Activated naive CD4-positive, alpha-beta T cell treated with Interleukin-2 at 50 U/mL for 16 hours (primary cell): ENCODE data around the gene BMI1.
"Not testable (repeated sequence)": the region's sequence is repeated elsewhere in the genome, so short reads cannot be mapped to it uniquely, and the experiment has no call there.

Experiments used
- DNase-seq: peaks from one replicate; pipeline ENCODE4 v3.0.0-alpha.2; 2020

BMI1 gene

DNA sequence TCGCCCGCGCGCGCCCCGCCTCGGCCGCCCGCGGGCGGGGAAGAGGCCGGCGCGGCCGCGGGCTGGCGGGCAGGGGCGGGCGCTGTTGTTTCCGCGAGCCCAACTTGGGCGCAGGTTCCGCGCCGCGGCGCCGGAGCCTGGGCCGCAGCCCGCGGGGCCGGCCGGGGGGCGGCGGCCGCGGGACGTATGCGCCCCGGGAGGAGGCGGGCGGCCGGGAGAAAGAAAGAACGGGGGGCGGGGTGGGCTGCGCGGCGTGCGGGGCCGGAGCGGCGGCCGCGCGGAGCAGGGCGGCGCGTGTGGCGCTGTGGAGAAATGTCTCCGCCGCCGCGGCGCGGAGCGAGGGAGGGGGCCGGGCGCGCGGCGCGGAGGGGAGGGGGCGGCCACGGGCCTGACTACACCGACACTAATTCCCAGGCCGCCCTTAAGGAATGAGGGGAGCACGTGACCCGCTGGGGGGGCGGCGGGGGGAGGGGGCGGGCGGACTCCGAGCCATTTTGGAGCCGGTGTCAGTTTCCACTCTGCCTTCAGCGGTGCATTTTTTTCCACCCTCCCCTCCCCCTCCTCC is at the start of gene BMI1:
TSS of gene BMI1 (plus strand) at position 509 of the 565 bp plus-strand sequence. CDS start 5,351 bp downstream, outside the sequence.
- DNase-seq, result peak; percentile 77

DNA sequence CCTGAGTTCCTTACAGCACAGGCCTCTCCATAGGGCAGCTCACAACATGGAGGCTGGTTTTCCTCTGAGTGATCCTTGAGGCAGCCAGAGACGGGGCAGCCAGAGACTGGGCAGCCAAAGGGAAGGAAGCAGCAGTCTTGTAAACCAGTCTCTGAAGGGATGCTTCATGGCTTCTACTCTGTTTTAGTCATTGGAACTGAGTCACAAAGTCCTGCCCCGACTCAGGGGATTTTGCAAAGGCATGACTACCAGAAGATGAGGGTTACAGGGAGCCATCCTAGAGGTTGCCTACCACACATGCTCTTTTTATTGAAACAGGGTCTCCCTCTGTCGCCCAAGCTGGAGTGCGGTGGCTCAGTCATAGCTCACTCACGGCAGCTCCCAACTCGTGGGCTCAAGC is 49.1 kb upstream of the BMI1 start:
- DNase-seq, result no peak

DNA sequence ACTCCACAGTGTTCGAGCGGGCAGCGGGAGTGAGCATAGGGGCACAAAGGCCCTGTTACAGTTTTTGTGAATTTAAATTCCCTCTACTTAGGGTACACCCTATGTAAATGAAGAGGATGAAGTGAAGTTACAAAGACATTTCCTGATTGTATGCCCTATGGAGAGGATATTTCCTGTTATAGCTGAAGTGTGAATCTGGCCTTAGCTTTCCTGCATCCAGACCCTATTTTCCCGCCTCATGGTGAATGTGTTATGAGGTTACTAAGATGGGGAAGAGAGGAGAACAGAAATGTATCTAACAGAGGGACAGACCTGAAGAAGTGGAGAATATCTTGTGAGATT is 42.5 kb upstream of the BMI1 start:
- DNase-seq, result no peak

DNA sequence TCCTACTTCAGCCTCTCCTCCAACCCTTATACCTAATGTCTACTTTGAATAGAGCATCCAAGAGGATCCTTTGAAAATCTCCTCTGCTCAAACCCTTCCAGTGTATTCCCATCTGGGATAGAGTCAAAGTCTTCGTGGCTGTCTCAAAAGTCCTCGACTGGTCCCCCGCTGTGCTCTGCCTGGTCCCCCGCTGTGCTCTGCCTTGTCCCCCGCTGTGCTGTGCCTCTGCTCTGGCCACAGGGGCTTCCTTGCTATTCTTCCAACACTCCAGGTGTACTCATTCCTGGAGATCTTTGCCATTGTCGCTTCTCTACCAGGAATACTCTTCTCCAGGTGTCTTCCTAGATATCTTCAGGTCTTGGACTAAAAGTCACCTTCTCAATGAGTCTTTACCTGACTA is 40.8 kb upstream of the BMI1 start:
- DNase-seq, result no peak

DNA sequence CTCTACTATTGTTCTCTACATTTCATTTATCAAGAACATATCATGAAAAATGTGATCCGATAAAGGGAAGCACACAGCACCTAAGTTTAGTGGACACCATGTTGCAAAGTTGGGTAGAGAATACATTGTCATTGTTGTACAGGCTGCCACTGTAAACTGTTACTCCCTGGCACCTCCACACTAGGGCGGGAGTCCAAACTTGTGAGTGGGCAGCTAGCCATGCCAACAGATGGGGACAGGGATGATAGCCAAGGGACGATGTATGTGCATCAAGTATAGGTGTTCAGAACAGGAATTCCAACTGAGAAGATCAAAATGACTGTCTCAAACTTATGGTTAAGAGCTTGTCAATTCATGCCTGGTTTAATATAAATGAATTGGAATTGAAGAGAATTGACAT is 35.8 kb upstream of the BMI1 start:
- DNase-seq, result no peak

GRCh38 chr10:22293747-22294404 is 27.0 kb upstream of the BMI1 start:
- no peak for DNase-seq

DNA sequence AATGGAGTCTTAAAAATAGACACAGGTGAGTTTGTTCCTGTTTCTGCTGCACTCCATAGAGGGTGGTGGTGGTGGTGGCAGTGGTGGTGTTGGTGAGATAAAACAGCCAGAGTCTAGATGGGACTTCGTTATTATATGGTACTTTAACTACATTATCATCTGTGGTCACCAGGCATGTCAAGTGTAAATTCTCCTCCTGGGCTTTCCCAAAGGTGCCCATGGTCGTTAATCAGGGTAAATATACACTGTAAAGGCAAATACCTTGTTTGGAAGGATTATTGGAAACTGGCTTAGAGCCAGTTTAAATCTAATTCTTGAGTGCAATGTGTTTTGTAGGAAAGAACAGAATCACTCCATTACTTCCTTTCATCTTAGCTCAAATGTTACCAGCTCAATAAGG is 26.2 kb upstream of the BMI1 start:
- no peak for DNase-seq

DNA sequence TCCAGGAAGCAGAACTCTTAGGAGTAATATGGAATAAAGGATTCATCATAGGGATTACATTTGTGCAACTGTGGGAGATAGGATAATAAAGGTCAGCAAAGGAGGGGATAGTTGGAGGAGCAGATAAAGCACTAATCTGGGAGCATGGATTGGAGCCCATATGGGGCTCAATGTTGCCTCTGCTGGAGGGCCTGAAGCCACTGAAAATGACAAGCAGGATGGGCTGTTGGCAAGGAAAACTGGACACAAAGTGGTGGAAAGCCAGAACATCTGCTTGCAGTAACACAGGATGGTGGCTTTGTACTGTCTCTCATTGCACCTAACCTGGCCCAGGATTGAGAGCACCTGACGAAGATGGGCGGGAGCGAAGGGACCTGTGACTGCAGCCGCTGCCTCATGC is 19.7 kb upstream of the BMI1 start:
- DNase-seq, result no peak

DNA sequence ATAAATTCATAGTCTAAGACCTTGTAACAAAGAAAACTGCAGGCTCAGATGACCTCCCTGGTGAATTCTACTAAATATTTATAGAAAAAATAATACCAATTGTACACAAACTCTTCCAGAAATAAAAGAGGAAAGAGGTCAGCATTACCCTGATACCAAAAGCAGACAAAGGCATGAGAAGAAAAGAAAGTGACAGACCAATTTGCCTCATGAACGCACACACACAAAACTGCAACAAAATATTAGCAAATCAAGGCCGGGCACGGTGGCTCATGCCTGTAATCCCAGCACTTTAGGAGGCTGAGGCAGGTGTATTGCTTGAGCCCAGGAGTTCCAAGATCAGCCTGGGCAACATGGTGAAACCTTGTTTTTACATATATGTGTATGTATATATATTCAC is 17.4 kb upstream of the BMI1 start:
- DNase-seq, result no peak

DNA sequence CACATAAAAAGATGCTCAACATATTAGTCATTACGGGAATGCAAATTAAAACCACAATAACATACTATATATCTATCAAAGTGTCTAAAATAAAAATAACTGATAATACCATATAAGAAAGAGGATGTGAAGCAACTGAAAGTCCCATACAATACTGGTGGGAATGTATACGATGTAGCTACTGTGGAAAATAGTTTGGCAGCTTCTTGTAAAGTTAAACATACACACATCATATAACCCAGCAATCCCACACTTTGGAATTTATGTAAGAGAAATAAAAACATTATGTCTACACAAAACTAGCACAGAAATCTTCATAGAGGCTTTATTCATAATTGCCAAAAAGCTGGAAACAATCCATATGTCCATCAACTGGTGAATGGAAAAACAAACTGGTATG is 15.2 kb upstream of the BMI1 start:
- no peak for DNase-seq

GRCh38 chr10:22308390-22308789 is 12.5 kb upstream of the BMI1 start:
- DNase-seq, result peak; percentile 20

DNA sequence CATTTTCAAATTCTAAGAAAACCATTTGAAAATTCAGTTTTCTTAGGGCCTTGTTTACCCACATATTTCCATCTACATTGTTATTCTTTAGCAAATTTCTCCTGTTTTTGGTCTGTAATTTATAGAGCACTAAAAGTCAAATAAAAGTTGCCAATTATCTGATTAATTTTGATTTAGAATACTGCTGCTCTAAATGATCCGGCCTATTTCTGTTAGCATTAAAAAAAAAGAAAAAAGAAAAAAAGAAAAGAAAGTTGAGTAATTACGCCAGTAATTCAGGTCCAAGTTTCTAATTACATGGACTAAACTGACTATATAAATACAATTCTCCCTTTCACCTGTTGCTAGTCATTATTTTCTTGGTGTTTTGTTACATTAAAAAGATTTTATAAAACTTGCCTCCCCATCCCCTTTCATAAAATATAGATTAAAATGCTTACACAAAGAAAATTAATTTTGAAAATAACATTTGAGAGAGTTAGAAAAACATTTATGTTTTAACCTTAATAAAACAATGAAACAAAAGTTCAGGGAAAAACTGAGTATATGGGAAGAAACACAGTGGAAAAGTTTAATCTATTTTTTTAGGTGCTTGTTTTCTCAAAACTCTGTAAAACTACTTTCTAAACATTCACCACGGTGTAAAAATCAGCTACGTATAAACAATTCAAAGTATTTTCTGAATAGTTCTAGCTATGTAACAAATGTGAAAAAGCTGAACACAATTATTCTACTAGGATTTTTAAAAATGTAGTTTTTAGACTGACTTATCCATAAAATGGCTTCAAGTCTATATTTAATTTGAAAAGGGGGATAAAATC is 11.5 kb upstream of the BMI1 start:
- DNase-seq, result no peak

- DNase-seq, result not testable (repeated sequence)
Observed at GRCh38 chr10:22310012-22310411, 10.9 kb upstream of the BMI1 start.

DNA sequence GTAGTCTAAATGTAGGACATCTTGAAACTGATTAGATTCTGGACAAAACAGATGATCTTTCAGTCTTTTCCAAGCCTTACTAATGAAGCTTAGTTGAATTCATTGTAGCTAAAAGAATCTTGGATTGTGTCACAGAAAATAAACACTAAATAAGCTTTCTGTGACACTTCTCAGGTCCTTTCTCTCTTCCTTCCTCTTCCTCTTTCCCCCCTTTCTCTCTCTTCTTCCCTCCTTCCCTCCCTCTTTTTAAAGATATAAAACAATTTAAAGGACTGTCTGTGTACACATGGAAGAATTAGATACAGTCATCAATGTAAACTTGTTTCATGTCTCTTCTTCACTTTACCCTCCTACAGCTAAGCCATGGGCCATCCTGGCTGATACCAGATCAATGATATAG is 10.0 kb upstream of the BMI1 start:
- no peak for DNase-seq

DNA sequence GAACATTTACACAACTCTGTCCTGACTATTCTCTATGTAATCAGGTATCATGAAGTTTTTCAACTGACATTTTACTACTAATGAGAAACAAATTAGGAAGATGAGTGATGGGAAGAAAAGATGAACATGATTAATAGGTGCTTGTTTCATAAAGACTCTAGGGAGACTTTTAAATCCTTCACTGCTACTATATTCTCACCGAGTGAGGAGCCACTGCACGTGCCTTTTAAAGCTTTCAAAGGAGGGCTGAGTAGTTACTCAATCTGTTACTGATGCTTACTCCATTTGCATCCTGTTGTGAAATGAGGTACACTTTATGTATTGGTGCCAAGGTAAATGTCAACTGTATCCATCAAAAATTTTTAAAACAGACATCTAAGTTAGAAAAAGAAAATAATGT is 6.0 kb upstream of the BMI1 start:
- DNase-seq, result no peak

DNA sequence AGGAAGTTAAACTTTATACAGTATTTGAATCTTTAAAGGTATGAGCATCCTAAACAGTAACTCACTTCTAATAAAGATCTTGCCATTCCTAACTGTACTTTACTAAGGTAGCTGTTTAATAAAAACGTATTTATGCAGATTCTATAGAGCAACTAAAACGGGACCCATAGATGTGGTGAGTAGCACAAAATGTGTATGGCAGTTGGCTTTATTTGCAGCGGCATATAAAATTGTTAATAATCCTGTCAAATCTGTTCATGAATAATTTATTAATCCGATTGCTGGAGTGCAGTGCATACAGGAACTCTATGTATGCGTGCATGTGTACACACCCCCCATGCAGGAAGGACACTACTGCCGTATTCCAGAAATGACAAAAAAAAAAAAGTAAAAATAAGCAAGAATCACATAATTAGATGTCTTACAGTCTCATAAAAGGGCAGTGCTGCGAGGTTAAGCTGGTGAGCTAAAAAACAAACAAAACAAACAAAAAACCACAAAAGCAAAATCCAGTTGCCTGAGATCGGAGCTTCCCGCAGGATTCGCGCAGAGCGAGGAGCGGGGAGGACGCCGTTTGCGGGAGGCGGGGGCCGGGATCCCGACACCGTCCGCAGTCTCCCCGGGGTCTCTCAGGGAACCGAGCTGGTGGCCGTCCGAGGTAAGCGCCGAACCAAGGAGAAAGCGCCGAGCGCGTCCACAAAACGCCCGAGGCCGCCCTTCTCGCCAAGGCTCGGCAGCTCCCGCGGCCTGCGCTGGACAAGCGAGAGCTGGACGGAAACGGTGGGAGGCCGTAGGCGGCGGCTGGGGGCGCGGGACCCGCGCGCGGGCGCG is 5.2 kb upstream of the BMI1 start:
- no peak for DNase-seq

- peak; percentile 82 for DNase-seq
Observed at GRCh38 chr10:22316286-22317075, 4.4 kb upstream of the BMI1 start, which contains the start of gene COMMD3. TSS of gene COMMD3 (plus strand) at chr10:22316388. CDS start at chr10:22316418, 30 bp downstream.

DNA sequence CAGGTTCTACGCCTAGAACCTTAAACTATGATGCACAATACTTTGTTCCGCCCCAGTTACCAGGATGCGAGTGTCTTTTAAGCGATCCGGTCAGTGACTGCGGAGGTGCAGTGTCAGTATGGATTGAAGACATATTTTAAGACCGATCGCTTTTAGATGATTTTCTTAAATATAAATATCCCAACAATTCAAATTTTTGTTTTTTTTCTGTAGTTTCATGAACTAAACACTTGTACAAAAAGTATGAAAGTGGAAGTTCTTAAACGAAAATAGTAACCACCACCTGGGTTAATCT is 3.9 kb upstream of the BMI1 start:
- no peak for DNase-seq

GRCh38 chr10:22317771-22318565 is 2.9 kb upstream of the BMI1 start:
- DNase-seq, result no peak

DNA sequence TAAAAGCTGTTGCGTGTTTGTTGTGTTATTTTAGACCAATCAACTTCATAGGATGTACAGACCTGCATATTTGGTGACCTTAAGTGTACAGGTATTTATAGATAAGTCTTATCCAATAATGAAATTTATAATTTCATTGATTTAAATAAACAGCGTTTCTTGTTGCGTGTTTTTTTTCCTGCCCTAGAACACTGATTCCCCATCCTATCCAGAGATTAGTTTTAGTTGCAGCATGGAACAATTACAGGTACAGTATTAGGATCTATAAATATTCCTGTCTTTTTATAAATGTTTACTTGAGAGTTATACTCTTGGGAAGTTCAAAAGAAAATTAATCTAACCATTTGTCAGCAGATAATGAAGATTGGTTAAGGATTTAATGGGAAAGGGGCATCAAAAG is 2.1 kb upstream of the BMI1 start:
- no peak for DNase-seq

DNA sequence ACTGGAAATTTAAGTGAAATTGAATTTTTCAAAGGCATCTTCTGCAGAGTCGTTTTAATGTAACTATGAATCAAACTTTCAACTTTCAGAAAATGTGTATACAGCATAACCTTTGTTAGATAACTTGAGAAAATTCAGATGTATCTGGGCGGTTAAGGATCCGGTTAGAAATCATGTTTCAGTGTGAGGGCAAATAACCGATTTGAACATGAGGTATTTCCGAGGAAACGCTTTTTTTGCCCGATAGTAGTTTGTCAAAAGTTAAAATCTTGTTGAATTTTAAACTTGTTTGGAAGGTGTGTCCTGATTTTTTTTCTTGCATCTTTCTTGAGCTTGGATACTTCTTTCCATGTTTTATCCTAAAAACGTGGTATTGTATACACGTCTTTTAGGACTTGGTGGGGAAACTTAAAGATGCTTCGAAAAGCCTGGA is 1.3 kb upstream of the BMI1 start:
- no peak for DNase-seq
